HEK293 (cell line): ENCODE results near the gene PIK3R1.

Experiments
- CTCF ChIA-PET: fragments of 350-600 bp; formaldehyde crosslinking; extraction: SDS; loops from one replicate; lab custom pipeline; 2021; ENCODE audit warnings: antibody characterized with exemption; lab: Yijun Ruan, JAX
- POLR2A ChIA-PET: fragments of 300-600 bp; formaldehyde crosslinking; extraction: SDS; loops from one replicate; lab custom pipeline; 2020; ENCODE audit warnings: antibody characterized with exemption, inconsistent platforms; lab: Yijun Ruan, JAX
- H3K27ac ChIP-seq: fragments of 200-500 bp; sonication (Bioruptor generic); 2 replicates; pipeline ENCODE4 v1.5.1; 2014; ENCODE audit warnings: low read depth, low read length, control low read depth, inconsistent platforms; ENCODE audit errors: extremely low read depth
- H3K36me3 ChIP-seq, 2 experiments: fragments of 200-500 bp in 1 of 2; sonication (Bioruptor generic) in 1 of 2; 1 replicate in 1 of 2; 2 replicates in 1 of 2; pipeline ENCODE4 v1.5.1; 2014 to 2017; ENCODE audit warnings: inconsistent platforms in 2 of 2, low read length in 2 of 2; ENCODE audit not compliant: control insufficient read depth in 2 of 2, insufficient read depth in 1 of 2
- H3K4me1 ChIP-seq: fragments of 200-500 bp; sonication (Bioruptor generic); 2 replicates; pipeline ENCODE4 v1.5.1; 2014; ENCODE audit warnings: mild to moderate bottlenecking, low read length, inconsistent platforms; ENCODE audit not compliant: control insufficient read depth, insufficient read depth
- H3K4me3 ChIP-seq: 2 replicates; pipeline ENCODE4 v1.5.1; 2011; ENCODE audit warnings: low read depth, mild to moderate bottlenecking, control low read depth, low read length, moderate library complexity
- H3K9me3 ChIP-seq: fragments of 200-500 bp; sonication (Bioruptor generic); 2 replicates; pipeline ENCODE4 v1.5.1; 2014; ENCODE audit warnings: low read depth, low read length, inconsistent platforms; ENCODE audit not compliant: control insufficient read depth, insufficient read depth
- BCL11B ChIP-seq: fragments of 450-650 bp; formaldehyde crosslinking; IDR thresholded peaks from 2 replicates; pipeline ENCODE4 v1.5.1; 2016; ENCODE audit warnings: low read depth, missing biosample characterization, missing genetic modification characterization
- FEZF1 ChIP-seq: fragments of 450-650 bp; formaldehyde crosslinking; IDR thresholded peaks from 2 replicates; pipeline ENCODE4 v1.5.1; 2016; ENCODE audit warnings: missing biosample characterization, missing genetic modification characterization
- GLI4 ChIP-seq: fragments of 450-650 bp; formaldehyde crosslinking; IDR thresholded peaks from 2 replicates; pipeline ENCODE4 v1.5.1; 2016; ENCODE audit warnings: missing biosample characterization, missing genetic modification characterization
- HOXD13 ChIP-seq: sonication (generic); formaldehyde crosslinking; IDR thresholded peaks from 2 replicates; pipeline ENCODE4 v1.8.0; 2022; ENCODE audit warnings: missing genetic modification reagents, borderline replicate concordance
- OSR2 ChIP-seq: fragments of 450-650 bp; formaldehyde crosslinking; IDR thresholded peaks from 2 replicates; pipeline ENCODE4 v1.5.1; 2016; ENCODE audit warnings: missing biosample characterization, missing genetic modification characterization
- SP3 ChIP-seq: fragments of 450-650 bp; formaldehyde crosslinking; IDR thresholded peaks from 2 replicates; pipeline ENCODE4 v1.5.1; 2016; ENCODE audit warnings: missing biosample characterization, missing genetic modification characterization
- TCF7L2 ChIP-seq: IDR thresholded peaks from 2 replicates; pipeline ENCODE4 v1.6.1; 2011; ENCODE audit warnings: low read depth, mild to moderate bottlenecking, inconsistent platforms, low read length, moderate library complexity, borderline replicate concordance
- ZBTB11 ChIP-seq: fragments of 450-650 bp; formaldehyde crosslinking; conservative IDR thresholded peaks from 2 replicates; pipeline ENCODE4 v1.5.1; 2016; ENCODE audit warnings: low read depth, missing biosample characterization, missing genetic modification characterization
- ZBTB20 ChIP-seq: fragments of 450-650 bp; formaldehyde crosslinking; IDR thresholded peaks from 2 replicates; pipeline ENCODE4 v1.5.1; 2016; ENCODE audit warnings: missing biosample characterization, missing genetic modification characterization
- ZNF114 ChIP-seq: fragments of 450-650 bp; formaldehyde crosslinking; IDR thresholded peaks from 2 replicates; pipeline ENCODE4 v1.5.0; 2017; ENCODE audit warnings: missing biosample characterization, missing genetic modification characterization
- ZNF148 ChIP-seq: fragments of 450-650 bp; formaldehyde crosslinking; IDR thresholded peaks from 2 replicates; pipeline ENCODE4 v1.5.0; 2017; ENCODE audit warnings: missing biosample characterization, missing genetic modification characterization, borderline replicate concordance
- ZNF175 ChIP-seq: fragments of 450-650 bp; formaldehyde crosslinking; IDR thresholded peaks from 2 replicates; pipeline ENCODE4 v1.5.1; 2016; ENCODE audit warnings: missing biosample characterization, missing genetic modification characterization
- ZNF341 ChIP-seq: fragments of 450-650 bp; formaldehyde crosslinking; IDR thresholded peaks from 2 replicates; pipeline ENCODE4; 2016; ENCODE audit warnings: low read depth, missing biosample characterization, missing genetic modification characterization
- ZNF366 ChIP-seq: fragments of 450-650 bp; formaldehyde crosslinking; conservative IDR thresholded peaks from 2 replicates; pipeline ENCODE4 v1.5.1; 2016; ENCODE audit warnings: missing biosample characterization, missing genetic modification characterization
- ZNF513 ChIP-seq: fragments of 450-650 bp; IDR thresholded peaks from 2 replicates; pipeline ENCODE4 v1.5.1; 2018; ENCODE audit warnings: missing biosample characterization, missing genetic modification characterization
- ZNF645 ChIP-seq: fragments of 450-650 bp; formaldehyde crosslinking; IDR thresholded peaks from 2 replicates; pipeline ENCODE4; 2016; ENCODE audit warnings: missing biosample characterization, missing genetic modification characterization
- ZNF660 ChIP-seq: fragments of 450-650 bp; IDR thresholded peaks from 2 replicates; pipeline ENCODE4 v1.5.1; 2018; ENCODE audit warnings: missing biosample characterization, mild to moderate bottlenecking, missing genetic modification characterization
- ZNF664 ChIP-seq: fragments of 450-650 bp; formaldehyde crosslinking; IDR thresholded peaks from 2 replicates; pipeline ENCODE4 v1.5.1; 2016; ENCODE audit warnings: missing biosample characterization, missing genetic modification characterization
- ZNF701 ChIP-seq: fragments of 450-650 bp; formaldehyde crosslinking; IDR thresholded peaks from 2 replicates; pipeline ENCODE4 v1.5.1; 2016; ENCODE audit warnings: missing biosample characterization, missing genetic modification characterization
- ZNF843 ChIP-seq: fragments of 450-650 bp; formaldehyde crosslinking; IDR thresholded peaks from 2 replicates; pipeline ENCODE4 v1.5.1; 2016; ENCODE audit warnings: missing biosample characterization, missing genetic modification characterization
- ZSCAN30 ChIP-seq: fragments of 450-650 bp; IDR thresholded peaks from 2 replicates; pipeline ENCODE4 v1.5.1; 2018; ENCODE audit warnings: missing biosample characterization, mild to moderate bottlenecking, missing genetic modification characterization, moderate library complexity
- TF ChIP-seq, protein P1 (sequence below): fragments of 450-650 bp; formaldehyde crosslinking; IDR thresholded peaks from 2 replicates; pipeline ENCODE4 v1.5.1; 2016; ENCODE audit warnings: missing biosample characterization, missing genetic modification characterization

PIK3R1 gene

GRCh38 chr5:68320413-68320986 lies 104.9 kb downstream of the PIK3R1 start:
- Histone ChIP-seq H3K36me3 (no peaks in the 10 kb centered on the region), H3K9me3 (no peaks in the 10 kb centered on the region), H3K27ac (no peak overlapping the region), H3K4me1 (no peaks in the 10 kb centered on the region), H3K4me3 (no peak overlapping the region)
- ChIA-PET CTCF (interaction anchor here (1.4 kb wide), 1 partner anchor 34 kb away, joined by 4 read pairs; no protein-coding TSS in a partner anchor), POLR2A (no interaction called here)
- no peak for TF ChIP-seq ZBTB20 (tag by site-specific recombination)
- no peak for TF ChIP-seq ZNF664 (tag by site-specific recombination)
- TF ChIP-seq BCL11B (tag by site-specific recombination) = no peak
- no peak for TF ChIP-seq GLI4 (tag by site-specific recombination)
- no peak for TF ChIP-seq ZNF843 (tag by site-specific recombination)
- no peak for TF ChIP-seq TCF7L2
- TF ChIP-seq ZNF645 (tag by site-specific recombination) = no peak
- no peak for TF ChIP-seq ZNF660
- no peak for TF ChIP-seq ZBTB11 (tag by site-specific recombination)
- TF ChIP-seq SP3 (tag by site-specific recombination) = no peak
- TF ChIP-seq FEZF1 = no peak
- no peak for TF ChIP-seq ZNF114
- no peak for TF ChIP-seq OSR2
- no peak for TF ChIP-seq ZNF175 (tag by site-specific recombination)
- no peak for TF ChIP-seq ZNF701 (tag by site-specific recombination)
- TF ChIP-seq ZSCAN30 (tag by site-specific recombination) = no peak
- no peak for TF ChIP-seq ZNF148

- H3K9me3 ChIP-seq = no peaks in the 10 kb centered on the region
- no peaks in the 10 kb centered on the region for H3K4me1 ChIP-seq
- H3K4me3 ChIP-seq = no peak overlapping the region
- no peaks in the 10 kb centered on the region for H3K36me3 ChIP-seq
- POLR2A ChIA-PET = no interaction called here
- TF ChIP-seq ZNF366 (tag by site-specific recombination) (peak; percentile 76), ZNF513 (peak; percentile 98), ZNF341 (no peak), HOXD13 (CRISPR knock-in tag) (no peak), ZNF701 (tag by site-specific recombination) (no peak)
- TF ChIP-seq, protein P1, sequence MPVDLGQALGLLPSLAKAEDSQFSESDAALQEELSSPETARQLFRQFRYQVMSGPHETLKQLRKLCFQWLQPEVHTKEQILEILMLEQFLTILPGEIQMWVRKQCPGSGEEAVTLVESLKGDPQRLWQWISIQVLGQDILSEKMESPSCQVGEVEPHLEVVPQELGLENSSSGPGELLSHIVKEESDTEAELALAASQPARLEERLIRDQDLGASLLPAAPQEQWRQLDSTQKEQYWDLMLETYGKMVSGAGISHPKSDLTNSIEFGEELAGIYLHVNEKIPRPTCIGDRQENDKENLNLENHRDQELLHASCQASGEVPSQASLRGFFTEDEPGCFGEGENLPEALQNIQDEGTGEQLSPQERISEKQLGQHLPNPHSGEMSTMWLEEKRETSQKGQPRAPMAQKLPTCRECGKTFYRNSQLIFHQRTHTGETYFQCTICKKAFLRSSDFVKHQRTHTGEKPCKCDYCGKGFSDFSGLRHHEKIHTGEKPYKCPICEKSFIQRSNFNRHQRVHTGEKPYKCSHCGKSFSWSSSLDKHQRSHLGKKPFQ (tag by site-specific recombination) = no peak
- TF ChIP-seq, all 188 proteins: peak for 2
- CTCF ChIA-PET = no interaction called here
- no peak overlapping the region for H3K27ac ChIP-seq
Observed at GRCh38 chr5:68325065-68325580, 109.6 kb downstream of the PIK3R1 start.
